NCI-H128 (cell line): Measurements from ENCODE around the gene ARMC9.
"Not testable (repeated sequence)": the region's sequence is repeated elsewhere in the genome, so short reads cannot be mapped to it uniquely, and the experiment has no call there.

Source experiments
- DNase-seq: peaks from one replicate; lab custom pipeline; 2025; ENCODE audit not compliant: unreplicated experiment; lab: John Stamatoyannopoulos, UW

The ARMC9 gene

GRCh38 chr2:231243866-231244265, 45.4 kb downstream of the ARMC9 start:
- no peak for DNase-seq

GRCh38 chr2:231244382-231245248, 46.2 kb downstream of the ARMC9 start:
- no peak for DNase-seq

- DNase-seq: no peak
These were observed 47.0 kb downstream of the ARMC9 start for GRCh38 chr2:231245249-231246094.

GRCh38 chr2:231246171-231246842, 47.9 kb downstream of the ARMC9 start:
- no peak for DNase-seq

- DNase-seq: no peak
These were observed 51.7 kb downstream of the ARMC9 start for GRCh38 chr2:231250146-231250545.

GRCh38 chr2:231250698-231251097, 52.3 kb downstream of the ARMC9 start:
- DNase-seq: no peak

- not testable (repeated sequence) for DNase-seq
These were observed 54.9 kb downstream of the ARMC9 start for GRCh38 chr2:231253292-231253691.

- no peak for DNase-seq
These were observed 58.1 kb downstream of the ARMC9 start for GRCh38 chr2:231256494-231256893.

GRCh38 chr2:231257763-231258162, 59.3 kb downstream of the ARMC9 start:
- DNase-seq: no peak

GRCh38 chr2:231258701-231259100, 60.3 kb downstream of the ARMC9 start:
- no peak for DNase-seq

GRCh38 chr2:231259104-231259503, 60.7 kb downstream of the ARMC9 start:
- DNase-seq: no peak

GRCh38 chr2:231260442-231261208, 62.2 kb downstream of the ARMC9 start:
- no peak for DNase-seq

GRCh38 chr2:231263118-231263831, 64.8 kb downstream of the ARMC9 start:
- DNase-seq: no peak

GRCh38 chr2:231270221-231271114, 72.0 kb downstream of the ARMC9 start:
- no peak for DNase-seq

- DNase-seq: no peak
These were observed 74.6 kb downstream of the ARMC9 start for GRCh38 chr2:231272991-231273390.

GRCh38 chr2:231276987-231277386, 78.6 kb downstream of the ARMC9 start:
- no peak for DNase-seq

GRCh38 chr2:231277962-231278361, 79.5 kb downstream of the ARMC9 start:
- no peak for DNase-seq

- DNase-seq: no peak
These were observed 80.4 kb downstream of the ARMC9 start for GRCh38 chr2:231278868-231279267.

GRCh38 chr2:231280846-231281245, 82.4 kb downstream of the ARMC9 start:
- DNase-seq: no peak
